Right lobe of liver (tissue), 4 donors: ENCODE results near the gene FAM149A.

Source experiments
- CTCF ChIP-seq, 4 donors: fragments of 200-600 bp in 3 of 4; fragments of 450-650 bp in 1 of 4; IDR thresholded peaks; one replicate each; pipeline versions ENCODE4 v1.5.1 to v1.8.0; 2016 to 2022; ENCODE audit warnings: antibody characterized with exemption in 4 of 4, mild to moderate bottlenecking in 2 of 4
- POLR2A ChIP-seq: fragments of 450-650 bp; IDR thresholded peaks from one replicate; pipeline ENCODE4 v1.6.1; 2017; ENCODE audit warnings: antibody characterized with exemption, mild to moderate bottlenecking
- donor health status: DM: no; HTN: no; CAD: no.
- donor health status: DM: no; HTN: no; CAD: no.
- donor health status: DM: no; HTN: yes; CAD: no.

GRCh38 chr4:186061921-186062320, 42.6 kb upstream of the FAM149A start:
- TF ChIP-seq CTCF (IDR thresholded peaks at IDR 0.05) (no peak), POLR2A (no peak)
